SU-DHL-6 (cell line): Measurements from ENCODE around the gene ATF7IP.

Experiments used
- EZH2phosphoT487 ChIP-seq: fragments of 200-600 bp; sonication (generic), shearing (Covaris generic); conservative IDR thresholded peaks from 2 replicates; pipeline ENCODE4 v1.6.1; 2018; ENCODE audit warnings: mild to moderate bottlenecking, antibody characterized with exemption, low read length, moderate library complexity, mixed read lengths
- TF ChIP-seq, protein P1 (sequence below): fragments of 200-600 bp; sonication (generic); IDR thresholded peaks from one replicate; pipeline ENCODE4 v1.5.1; 2017; ENCODE audit warnings: antibody characterized with exemption, mild to moderate bottlenecking, low read length, moderate library complexity; ENCODE audit not compliant: insufficient read depth, poor library complexity, severe bottlenecking

DNA sequence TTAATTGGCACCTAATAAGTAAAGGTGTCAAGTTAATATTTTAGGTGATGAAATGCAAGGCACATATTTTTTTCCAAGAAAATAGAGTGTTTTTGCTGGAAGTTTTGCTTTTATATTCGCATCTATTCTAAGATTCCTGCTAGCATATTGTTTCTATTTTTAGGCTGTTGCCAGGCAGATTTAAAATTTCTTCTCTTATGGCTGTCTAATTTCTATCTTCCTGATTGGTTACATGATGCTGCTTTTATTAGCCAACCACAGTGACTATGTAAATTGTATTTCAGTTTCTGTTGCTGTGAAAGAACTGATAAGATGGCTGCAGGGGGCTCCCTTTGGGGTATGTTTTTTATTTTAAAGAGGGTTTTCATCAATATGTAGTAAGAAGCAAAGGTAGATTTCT is 42.7 kb downstream of the ATF7IP start:
- TF ChIP-seq, protein P1, sequence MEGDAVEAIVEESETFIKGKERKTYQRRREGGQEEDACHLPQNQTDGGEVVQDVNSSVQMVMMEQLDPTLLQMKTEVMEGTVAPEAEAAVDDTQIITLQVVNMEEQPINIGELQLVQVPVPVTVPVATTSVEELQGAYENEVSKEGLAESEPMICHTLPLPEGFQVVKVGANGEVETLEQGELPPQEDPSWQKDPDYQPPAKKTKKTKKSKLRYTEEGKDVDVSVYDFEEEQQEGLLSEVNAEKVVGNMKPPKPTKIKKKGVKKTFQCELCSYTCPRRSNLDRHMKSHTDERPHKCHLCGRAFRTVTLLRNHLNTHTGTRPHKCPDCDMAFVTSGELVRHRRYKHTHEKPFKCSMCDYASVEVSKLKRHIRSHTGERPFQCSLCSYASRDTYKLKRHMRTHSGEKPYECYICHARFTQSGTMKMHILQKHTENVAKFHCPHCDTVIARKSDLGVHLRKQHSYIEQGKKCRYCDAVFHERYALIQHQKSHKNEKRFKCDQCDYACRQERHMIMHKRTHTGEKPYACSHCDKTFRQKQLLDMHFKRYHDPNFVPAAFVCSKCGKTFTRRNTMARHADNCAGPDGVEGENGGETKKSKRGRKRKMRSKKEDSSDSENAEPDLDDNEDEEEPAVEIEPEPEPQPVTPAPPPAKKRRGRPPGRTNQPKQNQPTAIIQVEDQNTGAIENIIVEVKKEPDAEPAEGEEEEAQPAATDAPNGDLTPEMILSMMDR: no peak
- no peak for TF ChIP-seq EZH2phosphoT487
